Fibroblast of the aortic adventitia (primary cell): Measurements from ENCODE around the gene MPP3. TPM values are rescaled to one million over a fixed set of nuclear protein-coding genes. Genes with fewer than 3 reads are reported as not detected.

Source experiments
- DNase-seq: peaks from one replicate; pipeline ENCODE4 v3.0.0-alpha.2; 2010; ENCODE audit warnings: low read depth
- H3K4me3 ChIP-seq: 2 replicates; pipeline ENCODE4 v1.5.1; 2011; ENCODE audit warnings: low read depth, mild to moderate bottlenecking, control low read depth, low read length, moderate library complexity
- CTCF ChIP-seq: IDR thresholded peaks from 2 replicates; pipeline ENCODE4 v1.5.1; 2011; ENCODE audit warnings: mild to moderate bottlenecking, low read length, control low read depth, inconsistent platforms; ENCODE audit not compliant: insufficient read depth
- total RNA-seq: library from RNA; depleted of rRNA; stranded (reverse); fragments of >200 nt; gene quantifications from 2 replicates; pipeline ENCODE4 v1.2.3, GENCODE V29; 2012; ENCODE audit warnings: low replicate concordance

MPP3 gene
- total RNA-seq, 1 donor: 9.6 TPM

- no peak for DNase-seq
- H3K4me3 ChIP-seq: no peak overlapping the region
- TF ChIP-seq CTCF: no peak
These were observed 58.4 kb downstream of the MPP3 start for GRCh38 chr17:43774304-43775250.

GRCh38 chr17:43772877-43773648 lies 59.9 kb downstream of the MPP3 start:
- DNase-seq: peak; percentile 47
- no peak for TF ChIP-seq CTCF
- no peak overlapping the region for H3K4me3 ChIP-seq

- H3K4me3 ChIP-seq: no peak overlapping the region
- TF ChIP-seq CTCF: no peak
- no peak for DNase-seq
These were observed 61.5 kb downstream of the MPP3 start for GRCh38 chr17:43771463-43771862.

- H3K4me3 ChIP-seq: no peak overlapping the region
- DNase-seq: no peak
- TF ChIP-seq CTCF: no peak
These were observed 62.0 kb downstream of the MPP3 start for GRCh38 chr17:43770957-43771356.

GRCh38 chr17:43769859-43770258 lies 63.1 kb downstream of the MPP3 start:
- no peak for DNase-seq
- H3K4me3 ChIP-seq: no peak overlapping the region
- TF ChIP-seq CTCF: no peak

GRCh38 chr17:43769426-43769825 lies 63.5 kb downstream of the MPP3 start:
- no peak for DNase-seq
- no peak for TF ChIP-seq CTCF

More at GRCh38 chr17:43769426-43769825, 63.5 kb downstream of the MPP3 start:
- no peak overlapping the region for H3K4me3 ChIP-seq
